Endodermal cell (in vitro differentiated cells): ENCODE measurements around the gene MAN1B1. TPM values are rescaled to one million over a fixed set of nuclear protein-coding genes. Genes with fewer than 3 reads are reported as not detected.

ENCODE experiments used
- DNase-seq: peaks from one replicate; pipeline ENCODE4 v3.0.0-alpha.2; 2017
- H3K27ac ChIP-seq: 2 replicates; pipeline ENCODE4 v1.5.1; 2013; ENCODE audit warnings: mild to moderate bottlenecking, low read depth, low read length, moderate library complexity
- H3K27me3 ChIP-seq: 2 replicates; pipeline ENCODE4 v1.6.1; 2013; ENCODE audit warnings: mild to moderate bottlenecking, low read length, moderate library complexity; ENCODE audit not compliant: insufficient read depth, control insufficient read depth, poor library complexity, severe bottlenecking
- H3K36me3 ChIP-seq: 2 replicates; pipeline ENCODE4 v1.7.0; 2013; ENCODE audit warnings: mild to moderate bottlenecking, low read length, moderate library complexity; ENCODE audit not compliant: control insufficient read depth, insufficient read depth
- H3K4me1 ChIP-seq: one replicate; pipeline ENCODE4 v1.7.0; 2013; ENCODE audit warnings: low read length; ENCODE audit not compliant: control insufficient read depth, insufficient read depth
- H3K4me3 ChIP-seq: 2 replicates; pipeline ENCODE4 v1.5.1; 2013; ENCODE audit warnings: mild to moderate bottlenecking, low read length, moderate library complexity
- H3K9ac ChIP-seq: 2 replicates; pipeline ENCODE4 v1.6.1; 2013; ENCODE audit warnings: mild to moderate bottlenecking, low read length, moderate library complexity; ENCODE audit not compliant: poor library complexity, severe bottlenecking; ENCODE audit errors: extremely low read depth
- H3K9me3 ChIP-seq: 2 replicates; pipeline ENCODE4 v1.6.1; 2013; ENCODE audit warnings: mild to moderate bottlenecking, low read length, moderate library complexity; ENCODE audit not compliant: control insufficient read depth
- H3K27ac Mint-ChIP-seq: 2 replicates; pipeline ENCODE4 v1.8.0; 2020; ENCODE audit warnings: mixed read lengths
- H3K27me3 Mint-ChIP-seq: 2 replicates; pipeline ENCODE4 v1.8.0; 2021; ENCODE audit warnings: mild to moderate bottlenecking, mixed read lengths; ENCODE audit not compliant: insufficient read depth
- H3K36me3 Mint-ChIP-seq: 2 replicates; pipeline ENCODE4 v1.8.0; 2020; ENCODE audit warnings: low read depth, mixed read lengths
- H3K4me1 Mint-ChIP-seq: 2 replicates; pipeline ENCODE4 v1.8.0; 2020; ENCODE audit warnings: mixed read lengths
- H3K4me3 Mint-ChIP-seq: 2 replicates; pipeline ENCODE4 v1.8.0; 2020; ENCODE audit warnings: mild to moderate bottlenecking, moderate library complexity, mixed read lengths
- H3K9me3 Mint-ChIP-seq: 2 replicates; pipeline ENCODE4 v1.8.0; 2020; ENCODE audit warnings: mild to moderate bottlenecking, mixed read lengths
- WGBS, 2 experiments: methylation state at CpG; one replicate each; pipeline versions ENCODE4 v1.1.5 to v1.1.7; 2013; ENCODE audit warnings: missing lambda C conversion rate in 2 of 2, mixed read lengths in 1 of 2; ENCODE audit not compliant: insufficient coverage in 1 of 2, insufficient read length in 1 of 2; 5-methylcytosine and 5-hydroxymethylcytosine counted together
- total RNA-seq, 2 donors: library from RNA; stranded (reverse); fragmentation: NEBNext Ultra II Directional in 1 of 2; extraction: Animal tissue kit (Norgen Biotek cat#: 25700) in 1 of 2; gene quantifications; 2 replicates in 1 of 2; 3 replicates in 1 of 2; pipeline ENCODE4 v1.2.1, GENCODE V29; 2021
- TF ChIP-seq, protein P1 (sequence below): fragments of 200-600 bp; sonication (generic); conservative IDR thresholded peaks from 2 replicates; pipeline ENCODE4 v1.5.0; 2021; ENCODE audit warnings: antibody characterized with exemption, mild to moderate bottlenecking

Gene MAN1B1
- total RNA-seq, 2 donors from 2014 or later, result 62.1 to 63.5 TPM

DNA sequence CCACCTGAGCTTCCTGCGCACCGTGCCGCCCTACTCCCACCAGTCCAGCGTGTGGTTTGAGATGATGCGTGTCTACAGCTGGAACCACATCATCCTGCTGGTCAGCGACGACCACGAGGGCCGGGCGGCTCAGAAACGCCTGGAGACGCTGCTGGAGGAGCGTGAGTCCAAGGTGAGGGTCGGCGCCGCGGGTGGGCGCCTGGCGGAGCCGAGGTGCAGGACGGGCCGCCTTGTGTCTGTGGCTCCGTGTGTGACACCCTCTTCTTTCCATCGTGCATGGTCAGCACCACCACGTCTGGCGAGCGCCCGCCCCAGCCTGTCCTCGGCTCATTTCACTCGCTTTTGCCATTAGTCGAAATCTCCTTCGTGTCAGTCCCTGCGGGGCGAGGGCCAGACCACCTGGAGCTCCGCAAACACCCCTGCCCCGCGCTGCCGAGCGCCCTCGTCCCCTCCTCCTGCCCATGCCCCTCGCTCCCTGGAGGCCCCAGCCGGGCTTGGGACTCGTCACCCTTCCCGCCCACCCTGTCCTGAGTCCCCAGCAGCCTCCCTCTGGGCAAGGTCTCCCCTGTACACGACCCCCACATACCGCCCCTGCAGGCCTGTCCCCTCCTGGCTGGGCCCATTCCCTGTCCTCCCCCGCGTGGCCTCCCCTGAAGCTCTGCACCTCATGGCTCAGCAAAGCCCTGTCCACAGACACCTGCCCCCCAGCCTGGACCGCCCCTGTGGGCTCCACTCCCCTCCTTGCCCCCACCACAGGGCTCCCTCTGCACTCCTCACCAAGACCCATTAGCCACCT, 59.1 kb downstream of the MAN1B1 start:
- TF ChIP-seq, protein P1, sequence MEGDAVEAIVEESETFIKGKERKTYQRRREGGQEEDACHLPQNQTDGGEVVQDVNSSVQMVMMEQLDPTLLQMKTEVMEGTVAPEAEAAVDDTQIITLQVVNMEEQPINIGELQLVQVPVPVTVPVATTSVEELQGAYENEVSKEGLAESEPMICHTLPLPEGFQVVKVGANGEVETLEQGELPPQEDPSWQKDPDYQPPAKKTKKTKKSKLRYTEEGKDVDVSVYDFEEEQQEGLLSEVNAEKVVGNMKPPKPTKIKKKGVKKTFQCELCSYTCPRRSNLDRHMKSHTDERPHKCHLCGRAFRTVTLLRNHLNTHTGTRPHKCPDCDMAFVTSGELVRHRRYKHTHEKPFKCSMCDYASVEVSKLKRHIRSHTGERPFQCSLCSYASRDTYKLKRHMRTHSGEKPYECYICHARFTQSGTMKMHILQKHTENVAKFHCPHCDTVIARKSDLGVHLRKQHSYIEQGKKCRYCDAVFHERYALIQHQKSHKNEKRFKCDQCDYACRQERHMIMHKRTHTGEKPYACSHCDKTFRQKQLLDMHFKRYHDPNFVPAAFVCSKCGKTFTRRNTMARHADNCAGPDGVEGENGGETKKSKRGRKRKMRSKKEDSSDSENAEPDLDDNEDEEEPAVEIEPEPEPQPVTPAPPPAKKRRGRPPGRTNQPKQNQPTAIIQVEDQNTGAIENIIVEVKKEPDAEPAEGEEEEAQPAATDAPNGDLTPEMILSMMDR, result no peak
- H3K27me3 ChIP-seq, result peaks cover 43% of the 10 kb centered on the region

DNA sequence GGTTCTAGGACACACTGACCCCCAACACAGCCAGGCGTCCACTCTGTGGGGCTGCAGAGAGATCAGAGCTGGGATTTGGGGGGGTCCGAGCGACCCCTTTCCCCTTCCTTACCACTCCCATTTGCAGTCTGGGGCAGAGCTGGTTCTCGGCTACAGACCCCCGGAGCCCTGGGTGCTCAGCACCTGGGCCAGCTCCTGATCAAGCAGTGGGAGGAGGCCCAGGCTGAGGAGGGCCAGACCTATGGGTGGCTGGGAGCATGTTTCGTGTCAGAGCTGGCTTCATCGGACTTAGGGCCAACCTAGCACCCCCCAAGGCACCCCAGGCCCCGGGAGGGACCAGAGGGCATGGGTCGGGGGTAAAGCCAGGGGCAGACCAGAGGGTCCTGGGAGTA, 59.7 kb downstream of the MAN1B1 start:
- no peak overlapping the region for H3K9ac ChIP-seq
- Mint-ChIP-seq H3K4me3 (no peak overlapping the region), H3K9me3 (no peaks in the 10 kb centered on the region), H3K4me1 (no peaks in the 10 kb centered on the region), H3K27me3 (peaks cover 41% of the 10 kb centered on the region), H3K27ac (no peak overlapping the region), H3K36me3 (no peaks in the 10 kb centered on the region)
- H3K4me1 ChIP-seq, result no peaks in the 10 kb centered on the region
- no peak overlapping the region for H3K27ac ChIP-seq
- no peak for DNase-seq
- H3K36me3 ChIP-seq, result no peaks in the 10 kb centered on the region
- H3K27me3 ChIP-seq, result peaks cover 37% of the 10 kb centered on the region
- WGBS, 2 experiments, result 79% methylated on average over 9 of the region's 9 CpGs; no CpG with 5 or more reads in 1 of the 2 experiments
- TF ChIP-seq, protein P1, result no peak
- no peaks in the 10 kb centered on the region for H3K9me3 ChIP-seq
- H3K4me3 ChIP-seq, result no peak overlapping the region

More for the DNA sequence above, 59.1 kb downstream of the MAN1B1 start:
- DNase-seq, result no peak
- H3K9me3 Mint-ChIP-seq, result no peaks in the 10 kb centered on the region
- H3K4me3 ChIP-seq, result no peak overlapping the region
- H3K27me3 Mint-ChIP-seq, result peaks cover 47% of the 10 kb centered on the region
- no peaks in the 10 kb centered on the region for H3K36me3 ChIP-seq
- no peak overlapping the region for H3K27ac Mint-ChIP-seq
- 50 to 60% methylated on average over 30 to 49 of the region's 49 CpGs for WGBS, 2 experiments
- H3K4me1 ChIP-seq, result no peaks in the 10 kb centered on the region
- H3K27ac ChIP-seq, result no peak overlapping the region
- H3K36me3 Mint-ChIP-seq, result no peaks in the 10 kb centered on the region
- H3K4me3 Mint-ChIP-seq, result no peak overlapping the region
- no peaks in the 10 kb centered on the region for H3K9me3 ChIP-seq
- H3K4me1 Mint-ChIP-seq, result no peaks in the 10 kb centered on the region
- no peak overlapping the region for H3K9ac ChIP-seq

DNA sequence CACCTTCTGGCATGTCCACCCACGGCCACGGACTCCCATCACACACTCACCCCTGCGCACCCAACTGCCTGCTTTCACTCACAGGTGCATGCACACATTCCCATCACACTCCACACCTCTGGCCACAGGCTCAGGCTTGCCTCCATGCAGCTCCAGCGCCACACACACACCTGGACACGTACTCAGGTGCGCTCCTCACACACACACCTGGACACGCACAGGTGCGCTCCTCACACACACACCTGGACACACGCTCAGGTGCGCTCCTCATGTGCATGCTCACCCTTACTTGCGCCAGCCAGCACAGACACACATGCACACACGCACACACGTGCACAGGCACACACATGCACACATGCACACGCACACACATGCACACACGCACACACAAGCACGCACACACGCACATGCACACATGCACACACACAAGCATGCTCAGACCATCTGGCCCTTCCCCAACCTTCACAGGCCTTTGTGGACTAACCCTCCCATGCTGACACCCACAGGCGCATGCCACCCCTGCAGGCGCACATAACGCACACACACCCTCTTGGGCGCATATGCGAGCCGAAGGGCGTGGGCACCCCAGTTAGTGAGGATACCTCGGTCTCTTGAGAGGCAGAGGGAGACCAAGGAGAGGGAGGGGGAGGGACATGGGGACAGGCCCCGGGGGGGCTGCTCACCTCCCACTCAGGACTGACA, 60.5 kb downstream of the MAN1B1 start:
- Mint-ChIP-seq H3K9me3 (no peaks in the 10 kb centered on the region), H3K4me1 (no peaks in the 10 kb centered on the region), H3K4me3 (no peak overlapping the region), H3K36me3 (no peaks in the 10 kb centered on the region), H3K27me3 (peaks cover 34% of the 10 kb centered on the region), H3K27ac (no peak overlapping the region)
- Histone ChIP-seq H3K9me3 (no peaks in the 10 kb centered on the region), H3K36me3 (no peaks in the 10 kb centered on the region), H3K4me1 (no peaks in the 10 kb centered on the region), H3K27ac (no peak overlapping the region), H3K4me3 (no peak overlapping the region), H3K27me3 (peaks cover 33% of the 10 kb centered on the region), H3K9ac (no peak overlapping the region)
- no peak for DNase-seq
- 89 to 91% methylated on average over 19 to 26 of the region's 26 CpGs for WGBS, 2 experiments
- TF ChIP-seq, protein P1, result no peak
